ENCODE results near the gene CCDC110. TPM values are rescaled to one million over a fixed set of nuclear protein-coding genes. Genes with fewer than 3 reads are reported as not detected.

The CCDC110 gene
- total and polyA plus RNA-seq, 2 of the 13 experiments (the other 11 are each of a cell fraction or from before 2014, with no cell fraction given) = not detected

DNA sequence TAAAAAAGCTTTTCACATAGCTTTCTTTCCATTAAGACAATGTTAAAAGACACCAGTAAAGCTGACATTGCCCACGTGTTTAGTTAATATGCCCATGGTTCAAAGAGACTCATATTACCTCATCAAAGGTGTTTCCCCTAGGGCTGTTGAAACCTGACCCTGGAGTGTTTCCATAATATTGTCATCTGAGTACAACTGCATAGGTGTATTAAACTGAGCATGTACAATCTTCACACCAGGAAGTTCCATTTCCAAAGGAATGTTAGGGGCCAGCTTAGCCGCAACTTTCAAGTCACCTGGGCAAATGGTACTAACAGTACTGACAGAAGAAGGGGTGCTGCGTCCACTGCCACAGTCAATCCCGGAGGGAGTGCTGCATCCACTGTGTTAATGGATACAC, 36.6 kb upstream of the CCDC110 start (continued):
- TF ChIP-seq EP300 (IDR thresholded peaks at IDR 0.05; ENCODE audit: low read depth in 2 of 2, low read length in 2 of 2) (peak in 1 of 2 experiments; percentile 22; a peak in 1 of 4 replicates), EP300 (CRISPR knock-in tag; IDR thresholded peaks at IDR 0.05; ENCODE audit: borderline replicate concordance) (no peak), KMT2A (CRISPR knock-in tag; IDR thresholded peaks at IDR 0.05) (no peak), ZFY (CRISPR knock-in tag; IDR thresholded peaks at IDR 0.05) (no peak), FOSL2 (CRISPR knock-in tag; IDR thresholded peaks at IDR 0.05) (no peak), SOX13 (IDR thresholded peaks at IDR 0.05) (no peak), SOX13 (CRISPR knock-in tag; conservative IDR thresholded peaks at IDR 0.05 in 1 of 2, IDR thresholded peaks at IDR 0.05 in 1 of 2) (peak in 1 of 2 experiments; percentile 15; a peak in 1 of 4 replicates), PCBP1 (IDR thresholded peaks at IDR 0.05; ENCODE audit: borderline replicate concordance, low read depth, low read length) (no peak), ZNF550 (CRISPR knock-in tag; IDR thresholded peaks at IDR 0.05; ENCODE audit: borderline replicate concordance) (no peak), ONECUT2 (CRISPR knock-in tag; IDR thresholded peaks at IDR 0.05) (no peak), GZF1 (CRISPR knock-in tag; IDR thresholded peaks at IDR 0.05) (no peak), SIX4 (CRISPR knock-in tag; IDR thresholded peaks at IDR 0.05) (peak; percentile 75; the same call in 1 of the 2 replicates), ZNF530 (CRISPR knock-in tag; IDR thresholded peaks at IDR 0.05; ENCODE audit: low read depth) (no peak), ZFP41 (CRISPR knock-in tag; IDR thresholded peaks at IDR 0.05; ENCODE audit: borderline replicate concordance) (no peak), SAP130 (CRISPR knock-in tag; IDR thresholded peaks at IDR 0.05; ENCODE audit: low read depth) (peak; percentile 66; the same call in 1 of the 2 replicates), ZMYM3 (CRISPR knock-in tag; IDR thresholded peaks at IDR 0.05) (no peak), KLF15 (CRISPR knock-in tag; IDR thresholded peaks at IDR 0.05; ENCODE audit: borderline replicate concordance) (no peak), MTA3 (CRISPR knock-in tag; IDR thresholded peaks at IDR 0.05) (no peak), PRMT3 (CRISPR knock-in tag; IDR thresholded peaks at IDR 0.05; ENCODE audit: borderline replicate concordance, low read depth) (no peak), PLRG1 (conservative IDR thresholded peaks at IDR 0.05) (no peak), KLF11 (CRISPR knock-in tag; IDR thresholded peaks at IDR 0.05) (no peak), JDP2 (CRISPR knock-in tag; IDR thresholded peaks at IDR 0.05; ENCODE audit: borderline replicate concordance) (no peak)
- TF ChIP-seq, protein P1, sequence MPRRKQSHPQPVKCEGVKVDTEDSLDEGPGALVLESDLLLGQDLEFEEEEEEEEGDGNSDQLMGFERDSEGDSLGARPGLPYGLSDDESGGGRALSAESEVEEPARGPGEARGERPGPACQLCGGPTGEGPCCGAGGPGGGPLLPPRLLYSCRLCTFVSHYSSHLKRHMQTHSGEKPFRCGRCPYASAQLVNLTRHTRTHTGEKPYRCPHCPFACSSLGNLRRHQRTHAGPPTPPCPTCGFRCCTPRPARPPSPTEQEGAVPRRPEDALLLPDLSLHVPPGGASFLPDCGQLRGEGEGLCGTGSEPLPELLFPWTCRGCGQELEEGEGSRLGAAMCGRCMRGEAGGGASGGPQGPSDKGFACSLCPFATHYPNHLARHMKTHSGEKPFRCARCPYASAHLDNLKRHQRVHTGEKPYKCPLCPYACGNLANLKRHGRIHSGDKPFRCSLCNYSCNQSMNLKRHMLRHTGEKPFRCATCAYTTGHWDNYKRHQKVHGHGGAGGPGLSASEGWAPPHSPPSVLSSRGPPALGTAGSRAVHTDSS (CRISPR knock-in tag; conservative IDR thresholded peaks at IDR 0.05) = no peak
- TF ChIP-seq, protein P2, sequence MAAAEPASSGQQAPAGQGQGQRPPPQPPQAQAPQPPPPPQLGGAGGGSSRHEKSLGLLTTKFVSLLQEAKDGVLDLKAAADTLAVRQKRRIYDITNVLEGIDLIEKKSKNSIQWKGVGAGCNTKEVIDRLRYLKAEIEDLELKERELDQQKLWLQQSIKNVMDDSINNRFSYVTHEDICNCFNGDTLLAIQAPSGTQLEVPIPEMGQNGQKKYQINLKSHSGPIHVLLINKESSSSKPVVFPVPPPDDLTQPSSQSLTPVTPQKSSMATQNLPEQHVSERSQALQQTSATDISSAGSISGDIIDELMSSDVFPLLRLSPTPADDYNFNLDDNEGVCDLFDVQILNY (CRISPR knock-in tag; conservative IDR thresholded peaks at IDR 0.05) = no peak
- TF ChIP-seq, protein P3, sequence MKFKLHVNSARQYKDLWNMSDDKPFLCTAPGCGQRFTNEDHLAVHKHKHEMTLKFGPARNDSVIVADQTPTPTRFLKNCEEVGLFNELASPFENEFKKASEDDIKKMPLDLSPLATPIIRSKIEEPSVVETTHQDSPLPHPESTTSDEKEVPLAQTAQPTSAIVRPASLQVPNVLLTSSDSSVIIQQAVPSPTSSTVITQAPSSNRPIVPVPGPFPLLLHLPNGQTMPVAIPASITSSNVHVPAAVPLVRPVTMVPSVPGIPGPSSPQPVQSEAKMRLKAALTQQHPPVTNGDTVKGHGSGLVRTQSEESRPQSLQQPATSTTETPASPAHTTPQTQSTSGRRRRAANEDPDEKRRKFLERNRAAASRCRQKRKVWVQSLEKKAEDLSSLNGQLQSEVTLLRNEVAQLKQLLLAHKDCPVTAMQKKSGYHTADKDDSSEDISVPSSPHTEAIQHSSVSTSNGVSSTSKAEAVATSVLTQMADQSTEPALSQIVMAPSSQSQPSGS (CRISPR knock-in tag; IDR thresholded peaks at IDR 0.05) = no peak
- TF ChIP-seq, protein P4, sequence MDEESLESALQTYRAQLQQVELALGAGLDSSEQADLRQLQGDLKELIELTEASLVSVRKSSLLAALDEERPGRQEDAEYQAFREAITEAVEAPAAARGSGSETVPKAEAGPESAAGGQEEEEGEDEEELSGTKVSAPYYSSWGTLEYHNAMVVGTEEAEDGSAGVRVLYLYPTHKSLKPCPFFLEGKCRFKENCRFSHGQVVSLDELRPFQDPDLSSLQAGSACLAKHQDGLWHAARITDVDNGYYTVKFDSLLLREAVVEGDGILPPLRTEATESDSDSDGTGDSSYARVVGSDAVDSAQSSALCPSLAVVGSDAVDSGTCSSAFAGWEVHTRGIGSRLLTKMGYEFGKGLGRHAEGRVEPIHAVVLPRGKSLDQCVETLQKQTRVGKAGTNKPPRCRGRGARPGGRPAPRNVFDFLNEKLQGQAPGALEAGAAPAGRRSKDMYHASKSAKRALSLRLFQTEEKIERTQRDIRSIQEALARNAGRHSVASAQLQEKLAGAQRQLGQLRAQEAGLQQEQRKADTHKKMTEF (CRISPR knock-in tag; IDR thresholded peaks at IDR 0.05) = no peak
- TF ChIP-seq, protein P5, sequence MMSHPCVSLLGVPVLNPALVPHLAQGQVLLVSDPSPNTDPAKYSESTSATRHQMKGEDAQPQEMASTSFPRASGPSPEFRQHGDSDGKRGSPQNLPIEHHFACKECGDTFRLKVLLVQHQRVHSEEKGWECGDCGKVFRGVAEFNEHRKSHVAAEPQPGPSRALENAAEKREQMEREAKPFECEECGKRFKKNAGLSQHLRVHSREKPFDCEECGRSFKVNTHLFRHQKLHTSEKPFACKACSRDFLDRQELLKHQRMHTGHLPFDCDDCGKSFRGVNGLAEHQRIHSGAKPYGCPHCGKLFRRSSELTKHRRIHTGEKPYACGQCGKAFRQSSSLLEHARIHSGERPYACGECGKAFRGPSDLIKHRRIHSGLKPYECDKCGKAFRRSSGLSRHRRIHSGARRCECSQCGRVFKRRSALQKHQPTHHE (CRISPR knock-in tag; IDR thresholded peaks at IDR 0.05; ENCODE audit: borderline replicate concordance) = no peak
